H1 (cell line): ENCODE measurements around the gene FAM163A. TPM values are rescaled to one million over a fixed set of nuclear protein-coding genes. Genes with fewer than 3 reads are reported as not detected.

ENCODE experiments used
- CTCF ChIA-PET: fragments of 300-600 bp; sonication (Branson Sonifier 250); formaldehyde crosslinking; loops from one replicate; lab custom pipeline; 2021; ENCODE audit not compliant: partially characterized antibody; lab: Charles Lee
- POLR2A ChIA-PET: fragments of 300-600 bp; sonication (Branson Sonifier 250); formaldehyde crosslinking; loops from one replicate; lab custom pipeline; 2021; ENCODE audit warnings: inconsistent platforms; ENCODE audit not compliant: partially characterized antibody; lab: Charles Lee
- DNase-seq, 2 experiments: peaks; one replicate each; pipeline versions ENCODE4 v3.0.0 to v3.0.0-alpha.2; 2010 to 2022; ENCODE audit warnings: low spot score in 2 of 2, low read depth in 1 of 2, mixed read lengths in 1 of 2
- FAIRE-seq: peaks from 2 replicates; lab custom pipeline; 2011; peaks lifted over from hg19 to GRCh38; lab: Jason Lieb, UNC
- H2AFZ ChIP-seq: 2 replicates; pipeline ENCODE4 v1.8.1; 2012; ENCODE audit warnings: low read length, inconsistent platforms
- H2AK5ac ChIP-seq: 2 replicates; pipeline ENCODE4 v1.6.1; 2013; ENCODE audit warnings: low read depth, low read length
- H2BK120ac ChIP-seq: replicated peaks from 2 replicates; pipeline ENCODE3; 2013; ENCODE audit warnings: low read depth, low read length, inconsistent platforms
- H2BK12ac ChIP-seq: 2 replicates; pipeline ENCODE4 v1.6.1; 2013; ENCODE audit warnings: low read depth, low read length
- H2BK15ac ChIP-seq: 2 replicates; pipeline ENCODE4 v1.6.1; 2013; ENCODE audit warnings: low read length
- H2BK20ac ChIP-seq: 2 replicates; pipeline ENCODE4 v1.6.1; 2013; ENCODE audit warnings: low read length
- H2BK5ac ChIP-seq: 2 replicates; pipeline ENCODE4 v1.6.1; 2013; ENCODE audit warnings: low read depth, low read length
- H3K14ac ChIP-seq: 2 replicates; pipeline ENCODE4 v1.6.1; 2013; ENCODE audit warnings: inconsistent platforms; ENCODE audit not compliant: insufficient read length
- H3K18ac ChIP-seq: 2 replicates; pipeline ENCODE4 v1.6.1; 2013; ENCODE audit warnings: low read length; ENCODE audit errors: extremely low read depth
- H3K23ac ChIP-seq: 2 replicates; pipeline ENCODE4 v1.6.1; 2013; ENCODE audit warnings: inconsistent platforms; ENCODE audit not compliant: insufficient read length
- H3K23me2 ChIP-seq: 2 replicates; pipeline ENCODE4 v1.6.1; 2013; ENCODE audit warnings: low read depth, low read length
- H3K27ac ChIP-seq: 2 replicates; pipeline ENCODE4 v1.6.1; 2011; ENCODE audit warnings: low read depth, low read length, inconsistent platforms
- H3K27me3 ChIP-seq, 4 experiments: replicated peaks in 1 of 4; 1 replicate in 1 of 4; 2 replicates in 3 of 4; pipeline versions ENCODE4 v1.6.1 to v1.8.1; 2011 to 2013; ENCODE audit warnings: low read length in 3 of 4, mild to moderate bottlenecking in 3 of 4, inconsistent platforms in 2 of 4, mixed read lengths in 2 of 4, moderate library complexity in 1 of 4; ENCODE audit not compliant: control insufficient read depth in 3 of 4, insufficient read depth in 3 of 4; ENCODE audit errors: extremely low read depth in 1 of 4
- H3K36me3 ChIP-seq, 4 experiments: 2 replicates each; pipeline versions ENCODE4 v1.6.1 to v1.8.1; 2011 to 2013; ENCODE audit warnings: mild to moderate bottlenecking in 4 of 4, low read length in 3 of 4, moderate library complexity in 2 of 4, control low read depth in 1 of 4, inconsistent platforms in 1 of 4; ENCODE audit not compliant: insufficient read depth in 4 of 4, control insufficient read depth in 2 of 4
- H3K4ac ChIP-seq: replicated peaks from 2 replicates; pipeline ENCODE3; 2013; ENCODE audit warnings: low read length, low read depth, mixed read lengths, inconsistent platforms; ENCODE audit not compliant: insufficient read length
- H3K4me1 ChIP-seq, 4 experiments: replicated peaks in 1 of 4; 1 replicate in 1 of 4; 2 replicates in 3 of 4; pipeline versions ENCODE4 v1.6.1 to v1.8.1; 2011 to 2013; ENCODE audit warnings: low read length in 3 of 4, inconsistent platforms in 2 of 4, mixed read lengths in 1 of 4; ENCODE audit not compliant: insufficient read depth in 4 of 4, control insufficient read depth in 3 of 4
- H3K4me2 ChIP-seq, 2 experiments: 2 replicates each; pipeline versions ENCODE4 v1.6.1 to v1.8.1; 2011 to 2013; ENCODE audit warnings: low read depth in 2 of 2, low read length in 2 of 2, control low read depth in 1 of 2, inconsistent platforms in 1 of 2, mild to moderate bottlenecking in 1 of 2; ENCODE audit not compliant: insufficient read depth in 1 of 2
- H3K4me3 ChIP-seq, 4 experiments: fragments of 200-600, 300-600 bp in 1 of 4; sonication (generic), shearing (Covaris generic), sonication (Bioruptor Twin) in 1 of 4; 2 replicates each; pipeline versions ENCODE4 v1.5.1 to v1.8.1; 2011 to 2016; ENCODE audit warnings: low read length in 4 of 4, low read depth in 3 of 4, control low read depth in 2 of 4, inconsistent platforms in 2 of 4, mild to moderate bottlenecking in 2 of 4, mixed read lengths in 1 of 4, moderate library complexity in 1 of 4; ENCODE audit not compliant: insufficient read depth in 2 of 4; ENCODE audit errors: extremely low read depth in 1 of 4
- H3K56ac ChIP-seq: replicated peaks from 2 replicates; pipeline ENCODE3; 2013; ENCODE audit warnings: low read depth, mild to moderate bottlenecking, mixed read lengths, low read length, inconsistent platforms; ENCODE audit not compliant: insufficient read length
- H3K79me1 ChIP-seq: 2 replicates; pipeline ENCODE4 v1.6.1; 2013; ENCODE audit warnings: low read depth, low read length, control low read depth
- H3K79me2 ChIP-seq, 2 experiments: 2 replicates each; pipeline versions ENCODE4 v1.6.1 to v1.8.1; 2012 to 2013; ENCODE audit warnings: low read length in 2 of 2, mild to moderate bottlenecking in 2 of 2, inconsistent platforms in 1 of 2; ENCODE audit not compliant: insufficient read depth in 2 of 2, control insufficient read depth in 1 of 2
- H3K9ac ChIP-seq, 4 experiments: replicated peaks in 1 of 4; 1 replicate in 1 of 4; 2 replicates in 3 of 4; pipeline versions ENCODE4 v1.6.1 to v1.8.1; 2011 to 2013; ENCODE audit warnings: low read depth in 3 of 4, low read length in 3 of 4, control low read depth in 2 of 4, mild to moderate bottlenecking in 2 of 4, moderate library complexity in 2 of 4, inconsistent platforms in 1 of 4; ENCODE audit errors: extremely low read depth in 1 of 4
- H3K9me3 ChIP-seq, 2 experiments: 2 replicates each; pipeline versions ENCODE4 v1.6.1 to v1.8.1; 2012 to 2013; ENCODE audit warnings: mild to moderate bottlenecking in 2 of 2, moderate library complexity in 2 of 2, control low read depth in 1 of 2, inconsistent platforms in 1 of 2, low read depth in 1 of 2, low read length in 1 of 2, mixed read lengths in 1 of 2; ENCODE audit not compliant: insufficient read depth in 2 of 2
- H4K20me1 ChIP-seq, 2 experiments: replicated peaks in 1 of 2; 2 replicates each; pipeline versions ENCODE3 to v1.8.1; 2011 to 2013; ENCODE audit warnings: inconsistent platforms in 2 of 2, low read length in 2 of 2, mild to moderate bottlenecking in 1 of 2; ENCODE audit not compliant: insufficient read depth in 2 of 2, control insufficient read depth in 1 of 2
- H4K5ac ChIP-seq: 2 replicates; pipeline ENCODE4 v1.6.1; 2013; ENCODE audit warnings: low read length, low read depth, mixed read lengths, inconsistent platforms; ENCODE audit not compliant: insufficient read length
- H4K8ac ChIP-seq: 2 replicates; pipeline ENCODE4 v1.8.0; 2013; ENCODE audit warnings: mild to moderate bottlenecking, moderate library complexity, low read length, inconsistent platforms; ENCODE audit not compliant: insufficient read depth; ENCODE audit errors: extremely low read depth
- H4K91ac ChIP-seq: replicated peaks from 2 replicates; pipeline ENCODE3; 2013; ENCODE audit warnings: low read length, mixed read lengths, inconsistent platforms; ENCODE audit not compliant: insufficient read length
- CBX8 ChIP-seq: fragments of 300-800, 300-1000 bp; sonication (generic); IDR thresholded peaks from 2 replicates; pipeline ENCODE4 v1.7.1; 2016; ENCODE audit warnings: low read depth, low read length, borderline replicate concordance
- RXRA ChIP-seq: IDR thresholded peaks from 2 replicates; pipeline ENCODE4 v1.6.1; 2011; ENCODE audit warnings: low read depth, mild to moderate bottlenecking, low read length, moderate library complexity; ENCODE audit not compliant: insufficient read depth
- SIRT6 ChIP-seq: IDR thresholded peaks from one replicate; pipeline ENCODE4 v1.7.1; 2012; ENCODE audit warnings: low read length, inconsistent platforms
- WGBS, 2 experiments: shearing (Covaris generic) in 1 of 2; methylation state at CpG; one replicate each; pipeline versions ENCODE4 v1.1.6 to v1.1.7; 2013 to 2015; ENCODE audit warnings: low lambda C conversion rate in 2 of 2, mixed read lengths in 2 of 2, inconsistent platforms in 1 of 2, low coverage in 1 of 2, missing lambda C conversion rate in 1 of 2; ENCODE audit not compliant: insufficient replicate concordance in 2 of 2, insufficient coverage in 1 of 2, insufficient read length in 1 of 2; ENCODE audit errors: extremely low coverage in 1 of 2, missing lambda C conversion rate in 1 of 2; 5-methylcytosine and 5-hydroxymethylcytosine counted together
- polyA plus RNA-seq, 7 experiments: library from polyadenylated mRNA; depleted of rRNA in 3 of 7; stranded (reverse) in 5 of 7; unstranded in 2 of 7; fragments of >200 nt in 5 of 7; fragments of 200-250 nt in 2 of 7; gene quantifications; 1 replicate in 5 of 7; 2 replicates in 1 of 7; 4 replicates in 1 of 7; pipeline versions ENCODE4 v1.2.1 to v1.2.3, GENCODE V29; 2011 to 2013; ENCODE audit warnings: missing spikeins in 2 of 7, mixed read lengths in 2 of 7
- total RNA-seq: library from RNA; stranded (reverse); fragmentation: NEBNext Ultra II Directional; extraction: Animal tissue kit (Norgen Biotek cat#: 25700); gene quantifications from 2 replicates; pipeline ENCODE4 v1.2.1, GENCODE V29; 2021

Gene FAM163A
- total and polyA plus RNA-seq, 2 of the 8 experiments (the other 6 are each of a cell fraction or from before 2014, with no cell fraction given): 0.13 to 0.18 TPM

DNA sequence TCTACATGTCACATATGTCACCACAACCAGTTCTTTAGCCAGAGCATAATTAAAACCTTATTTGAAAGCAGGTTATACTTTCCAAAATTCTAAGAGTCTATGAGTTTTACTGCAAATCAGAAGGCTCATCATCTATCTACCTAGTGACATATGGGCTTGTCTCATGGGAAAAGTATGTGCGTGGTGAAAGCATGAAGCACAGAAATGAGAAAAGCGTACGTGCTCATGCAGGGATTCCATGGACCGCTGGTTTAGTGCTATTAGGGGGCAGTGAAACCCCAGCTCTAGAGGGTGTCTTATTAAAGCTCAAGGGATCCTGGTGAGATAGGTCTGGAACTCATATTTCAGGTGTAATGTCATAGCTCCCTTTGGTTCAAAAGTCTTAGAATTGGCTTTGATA is 50.2 kb downstream of the FAM163A start:
- no peak for DNase-seq
- Histone ChIP-seq H2BK120ac (no peak overlapping the region), H2AK5ac (no peak overlapping the region), H2AFZ (no peak overlapping the region), H3K27ac (no peak overlapping the region), H2BK12ac (no peak overlapping the region), H3K36me3 (no peaks in the 10 kb centered on the region), H2BK15ac (no peak overlapping the region), H3K4me3 (no peak overlapping the region), H3K9ac (no peak overlapping the region), H2BK5ac (no peak overlapping the region), H3K27me3 (no peaks in the 10 kb centered on the region), H3K79me2 (no peaks in the 10 kb centered on the region), H3K4ac (no peak overlapping the region), H3K4me1 (peaks cover 0 to 6% (median 5%) of the 10 kb centered on the region in 4 experiments; a peak in 4 of 7 replicates), H3K23ac (no peak overlapping the region), H3K79me1 (no peaks in the 10 kb centered on the region), H3K18ac (no peak overlapping the region), H4K5ac (no peak overlapping the region), H4K91ac (no peak overlapping the region), H3K4me2 (no peak overlapping the region), H2BK20ac (no peak overlapping the region), H3K23me2 (no peaks in the 10 kb centered on the region), H3K9me3 (no peaks in the 10 kb centered on the region), H4K8ac (no peak overlapping the region), H3K14ac (no peak overlapping the region), H3K56ac (no peak overlapping the region), H4K20me1 (no peaks in the 10 kb centered on the region)
- POLR2A ChIA-PET: no interaction called here
- CTCF ChIA-PET: interaction anchor here (2.0 to 6.1 kb wide), 3 partner anchors 17 to 87 kb away, joined by 8 to 40 read pairs (median 25); no protein-coding TSS in a partner anchor
- no peak for TF ChIP-seq RXRA
- no peak for TF ChIP-seq CBX8
- TF ChIP-seq SIRT6: no peak
- no peak for FAIRE-seq
- WGBS, 2 experiments: 88% methylated on average over 4 of the region's 4 CpGs; no CpG with 5 or more reads in 1 of the 2 experiments
